MCF 10A (cell line): ENCODE data around the gene CACNA1D. TPM values are rescaled to one million over a fixed set of nuclear protein-coding genes. Genes with fewer than 3 reads are reported as not detected.

Experiments
- BruUV-seq: library from RNA; stranded (reverse); fragments of 400-500 nt; replicated peaks from 2 replicates; lab custom pipeline; 2021; lab: Mats Ljungman, UMichigan
- CTCF ChIA-PET: fragments of 300-600 bp; sonication (Branson Sonifier 250); formaldehyde crosslinking; extraction: SDS; loops from one replicate; lab custom pipeline; 2021; ENCODE audit warnings: antibody characterized with exemption, inconsistent platforms; lab: Yijun Ruan, JAX
- POLR2A ChIA-PET: fragments of 300-600, 350-650 bp; sonication (Branson Sonifier 250); formaldehyde crosslinking; extraction: SDS; loops from one replicate; lab custom pipeline; 2020; ENCODE audit warnings: antibody characterized with exemption, inconsistent platforms; lab: Yijun Ruan, JAX
- DNase-seq: peaks from one replicate; pipeline ENCODE4 v3.0.0-alpha.2; 2018; ENCODE audit not compliant: unreplicated experiment
- H3K27ac Mint-ChIP-seq: one replicate; pipeline ENCODE4 v1.8.0; 2022; ENCODE audit warnings: mild to moderate bottlenecking, low read depth, mixed read lengths; ENCODE audit not compliant: unreplicated experiment
- H3K27me3 Mint-ChIP-seq: one replicate; pipeline ENCODE4 v1.8.0; 2022; ENCODE audit warnings: mixed read lengths; ENCODE audit not compliant: insufficient read depth, unreplicated experiment
- H3K36me3 Mint-ChIP-seq: one replicate; pipeline ENCODE4 v1.8.0; 2022; ENCODE audit warnings: mild to moderate bottlenecking, moderate library complexity, mixed read lengths; ENCODE audit not compliant: insufficient read depth, unreplicated experiment
- H3K4me1 Mint-ChIP-seq: one replicate; pipeline ENCODE4 v1.8.0; 2022; ENCODE audit warnings: mixed read lengths; ENCODE audit not compliant: insufficient read depth, unreplicated experiment
- H3K4me3 Mint-ChIP-seq: one replicate; pipeline ENCODE4 v1.8.0; 2022; ENCODE audit warnings: mild to moderate bottlenecking, moderate library complexity, mixed read lengths; ENCODE audit not compliant: unreplicated experiment
- H3K9me3 Mint-ChIP-seq: one replicate; pipeline ENCODE4 v1.8.0; 2022; ENCODE audit warnings: mixed read lengths; ENCODE audit not compliant: unreplicated experiment
- intact Hi-C: fragments of 100-400 bp; cut with micrococcal nuclease; formaldehyde crosslinking; loops from 2 replicates; pipeline ENCODE4 v1.14.1; 2022
- total RNA-seq: library from RNA; stranded (reverse); gene quantifications from 2 replicates; pipeline ENCODE4 v1.2.3, GENCODE V29; 2022
- TF ChIP-seq, protein P1 (sequence below): fragments of 200-600 bp; IDR thresholded peaks from one replicate; pipeline ENCODE4 v1.8.0; 2022; ENCODE audit warnings: antibody characterized with exemption, mild to moderate bottlenecking; ENCODE audit not compliant: unreplicated experiment

Gene CACNA1D
- total RNA-seq, 1 experiment from 2014 or later, result 0.26 TPM

DNA sequence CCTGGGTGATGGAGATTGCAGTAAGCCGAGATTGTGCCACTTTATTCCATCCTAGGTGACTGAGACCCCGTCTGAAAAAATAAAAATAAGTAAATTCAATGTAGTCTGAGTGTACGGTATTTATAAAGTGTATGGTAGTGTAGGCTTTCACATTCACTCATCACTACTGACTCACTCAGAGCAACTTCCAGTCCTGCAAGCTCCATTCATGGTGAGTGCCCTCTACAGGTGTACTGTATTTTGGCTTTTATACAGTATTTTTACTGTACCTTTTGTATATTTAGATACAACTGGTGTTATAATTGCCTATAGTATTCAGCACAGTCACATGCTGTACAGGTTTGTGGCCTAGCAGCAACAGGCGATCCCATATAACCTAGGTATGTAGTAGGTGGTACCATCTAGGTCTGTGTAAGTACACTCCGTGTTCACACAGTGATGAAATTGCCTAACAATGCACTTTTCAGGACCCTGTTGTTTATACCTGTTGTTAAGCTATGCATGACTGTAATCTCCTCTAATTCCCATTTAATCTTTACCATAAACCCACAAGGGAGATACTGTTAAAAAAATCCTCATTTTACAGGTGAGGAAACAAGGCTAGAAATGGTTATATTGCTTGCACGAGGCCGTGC is 19.3 kb downstream of the CACNA1D start:
- H3K27me3 Mint-ChIP-seq, result peaks cover 43% of the 10 kb centered on the region
- no peak overlapping the region for H3K4me3 Mint-ChIP-seq
- no peaks in the 10 kb centered on the region for H3K9me3 Mint-ChIP-seq
- ChIA-PET POLR2A (interaction anchor here (0.7 kb wide), 1 partner anchor 10 kb away, joined by 3 read pairs; no protein-coding TSS in a partner anchor), CTCF (interaction anchor here (0.6 to 1.3 kb wide), 9 partner anchors 10 to 708 kb away, joined by 3 to 6 read pairs (median 3); no protein-coding TSS in a partner anchor)
- TF ChIP-seq, protein P1, sequence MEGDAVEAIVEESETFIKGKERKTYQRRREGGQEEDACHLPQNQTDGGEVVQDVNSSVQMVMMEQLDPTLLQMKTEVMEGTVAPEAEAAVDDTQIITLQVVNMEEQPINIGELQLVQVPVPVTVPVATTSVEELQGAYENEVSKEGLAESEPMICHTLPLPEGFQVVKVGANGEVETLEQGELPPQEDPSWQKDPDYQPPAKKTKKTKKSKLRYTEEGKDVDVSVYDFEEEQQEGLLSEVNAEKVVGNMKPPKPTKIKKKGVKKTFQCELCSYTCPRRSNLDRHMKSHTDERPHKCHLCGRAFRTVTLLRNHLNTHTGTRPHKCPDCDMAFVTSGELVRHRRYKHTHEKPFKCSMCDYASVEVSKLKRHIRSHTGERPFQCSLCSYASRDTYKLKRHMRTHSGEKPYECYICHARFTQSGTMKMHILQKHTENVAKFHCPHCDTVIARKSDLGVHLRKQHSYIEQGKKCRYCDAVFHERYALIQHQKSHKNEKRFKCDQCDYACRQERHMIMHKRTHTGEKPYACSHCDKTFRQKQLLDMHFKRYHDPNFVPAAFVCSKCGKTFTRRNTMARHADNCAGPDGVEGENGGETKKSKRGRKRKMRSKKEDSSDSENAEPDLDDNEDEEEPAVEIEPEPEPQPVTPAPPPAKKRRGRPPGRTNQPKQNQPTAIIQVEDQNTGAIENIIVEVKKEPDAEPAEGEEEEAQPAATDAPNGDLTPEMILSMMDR, result peak; percentile 27
- BruUV-seq, result no TSS peak
- H3K36me3 Mint-ChIP-seq, result no peaks in the 10 kb centered on the region
- H3K27ac Mint-ChIP-seq, result no peak overlapping the region
- no peaks in the 10 kb centered on the region for H3K4me1 Mint-ChIP-seq
- intact Hi-C loops, result loop anchor here (1.0 to 10.0 kb wide), 2 partner anchors 139 to 214 kb away; no protein-coding TSS in a partner anchor
- DNase-seq, result peak; percentile 39

DNA sequence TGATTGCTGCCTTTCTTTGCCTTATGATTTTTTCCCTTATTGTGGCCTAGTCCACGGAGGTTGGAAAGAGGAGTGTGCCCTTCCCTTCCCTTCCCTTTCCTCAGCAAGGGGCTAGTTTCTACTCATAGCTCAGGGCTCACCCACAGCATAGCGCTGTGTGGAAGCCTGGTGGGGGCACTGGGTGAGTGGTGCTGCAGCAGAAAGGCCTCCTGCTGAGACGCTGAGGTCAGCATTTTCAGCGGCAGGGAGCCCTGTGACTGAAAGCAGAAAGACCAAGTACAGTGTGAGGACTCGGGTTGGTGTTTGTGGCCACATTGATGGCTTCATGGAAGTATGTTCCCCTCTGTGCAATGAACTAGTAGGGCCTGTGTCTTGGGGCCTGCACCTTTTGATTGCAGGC is 21.9 kb downstream of the CACNA1D start:
- intact Hi-C loops, result loop anchor here (10.0 kb wide), 1 partner anchor 142 kb away; no protein-coding TSS in a partner anchor
- no peaks in the 10 kb centered on the region for H3K4me1 Mint-ChIP-seq
- no peak for DNase-seq
- H3K9me3 Mint-ChIP-seq, result no peaks in the 10 kb centered on the region
- H3K27me3 Mint-ChIP-seq, result peaks cover 16% of the 10 kb centered on the region
- no peak overlapping the region for H3K27ac Mint-ChIP-seq
- CTCF ChIA-PET, result interaction anchor here (0.6 kb wide), 1 partner anchor 59 kb away, joined by 4 read pairs; no protein-coding TSS in a partner anchor
- TF ChIP-seq, protein P1, result no peak
- POLR2A ChIA-PET, result interaction anchor here (0.5 kb wide), 1 partner anchor 36 kb away, joined by 3 read pairs; no protein-coding TSS in a partner anchor
- no peaks in the 10 kb centered on the region for H3K36me3 Mint-ChIP-seq
- no TSS peak for BruUV-seq
- H3K4me3 Mint-ChIP-seq, result no peak overlapping the region

DNA sequence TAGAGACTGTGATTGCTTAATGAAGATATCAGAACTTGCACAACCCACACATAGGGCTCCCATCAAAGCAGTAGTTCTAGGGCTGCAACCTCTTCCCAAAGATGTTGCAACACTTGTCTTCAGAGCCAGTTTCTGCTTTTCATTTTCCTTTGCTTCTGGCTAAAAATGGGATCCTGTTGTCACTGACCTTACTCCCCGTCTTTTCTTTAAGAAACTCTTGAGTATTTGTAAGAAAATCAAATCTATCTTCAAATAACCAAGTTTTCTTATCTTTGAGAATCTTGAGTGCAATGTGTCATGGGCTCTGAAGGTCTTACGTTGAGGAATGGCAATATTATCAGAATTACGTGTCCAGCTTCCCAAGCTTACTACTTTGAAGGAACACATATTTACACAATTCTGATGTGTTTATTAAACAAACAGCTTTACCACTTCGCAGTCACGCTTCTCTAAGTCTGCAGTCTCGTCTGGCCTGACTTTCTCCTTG is 24.1 kb downstream of the CACNA1D start:
- ChIA-PET POLR2A (no interaction called here), CTCF (interaction anchor here (0.5 kb wide), 1 partner anchor 45 kb away, joined by 3 read pairs; no protein-coding TSS in a partner anchor)
- BruUV-seq, result no TSS peak
- intact Hi-C loops, result loop anchor here (10.0 kb wide), 1 partner anchor 144 kb away; no protein-coding TSS in a partner anchor
- no peak overlapping the region for H3K4me3 Mint-ChIP-seq
- TF ChIP-seq, protein P1, result no peak
- peaks cover 10% of the 10 kb centered on the region for H3K27me3 Mint-ChIP-seq
- H3K4me1 Mint-ChIP-seq, result no peaks in the 10 kb centered on the region
- H3K36me3 Mint-ChIP-seq, result no peaks in the 10 kb centered on the region
- H3K27ac Mint-ChIP-seq, result no peak overlapping the region
- H3K9me3 Mint-ChIP-seq, result no peaks in the 10 kb centered on the region
- DNase-seq, result peak; percentile 30

DNA sequence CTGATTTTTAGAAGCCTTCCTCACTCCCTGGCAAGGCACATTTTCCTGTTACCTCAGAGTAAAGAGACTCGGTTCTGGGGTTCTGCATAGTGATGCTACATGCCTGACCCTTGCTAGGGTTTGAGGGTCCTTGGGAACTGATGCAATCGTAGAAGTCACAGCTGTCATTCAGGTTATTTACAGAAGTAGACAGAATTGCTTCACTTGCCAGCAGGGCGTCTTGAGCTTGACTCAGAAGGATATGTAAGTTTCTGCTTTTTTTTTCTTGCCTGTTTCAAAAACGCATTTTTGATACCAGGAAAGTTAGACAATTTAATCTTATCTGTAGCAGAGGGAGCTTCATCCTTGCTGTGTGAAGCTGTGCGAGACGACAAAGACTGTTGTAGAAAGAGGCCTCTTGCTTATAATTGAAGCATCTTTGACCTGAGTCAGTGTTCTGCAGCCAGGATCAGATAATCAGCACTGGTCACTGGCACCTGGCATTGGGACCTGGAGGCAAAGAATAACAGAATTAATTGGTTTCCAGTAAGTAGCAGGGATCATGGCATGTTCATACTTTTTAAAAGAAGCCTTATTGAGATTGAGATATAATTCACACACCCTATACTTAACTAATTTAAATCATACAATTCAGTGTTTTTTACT is 24.8 kb downstream of the CACNA1D start:
- intact Hi-C loops, result loop anchor here (10.0 kb wide), 1 partner anchor 144 kb away; no protein-coding TSS in a partner anchor
- no peaks in the 10 kb centered on the region for H3K36me3 Mint-ChIP-seq
- CTCF ChIA-PET, result no interaction called here
- TF ChIP-seq, protein P1, result no peak
- no peaks in the 10 kb centered on the region for H3K9me3 Mint-ChIP-seq
- DNase-seq, result no peak
- H3K27ac Mint-ChIP-seq, result no peak overlapping the region
- H3K4me3 Mint-ChIP-seq, result no peak overlapping the region
- H3K4me1 Mint-ChIP-seq, result no peaks in the 10 kb centered on the region
- no TSS peak for BruUV-seq
- POLR2A ChIA-PET, result no interaction called here
- peaks cover 10% of the 10 kb centered on the region for H3K27me3 Mint-ChIP-seq
